H1 (cell line): ENCODE data around the gene ANGEL2. TPM values are rescaled to one million over a fixed set of nuclear protein-coding genes. Genes with fewer than 3 reads are reported as not detected.

Experiments
- CTCF ChIA-PET: fragments of 300-600 bp; sonication (Branson Sonifier 250); formaldehyde crosslinking; loops from one replicate; lab custom pipeline; 2021; ENCODE audit not compliant: partially characterized antibody; lab: Charles Lee
- POLR2A ChIA-PET: fragments of 300-600 bp; sonication (Branson Sonifier 250); formaldehyde crosslinking; loops from one replicate; lab custom pipeline; 2021; ENCODE audit warnings: inconsistent platforms; ENCODE audit not compliant: partially characterized antibody; lab: Charles Lee
- DNase-seq, 2 experiments: peaks; one replicate each; pipeline versions ENCODE4 v3.0.0 to v3.0.0-alpha.2; 2010 to 2022; ENCODE audit warnings: low spot score in 2 of 2, low read depth in 1 of 2, mixed read lengths in 1 of 2
- FAIRE-seq: peaks from 2 replicates; lab custom pipeline; 2011; peaks lifted over from hg19 to GRCh38; lab: Jason Lieb, UNC
- H2AFZ ChIP-seq: 2 replicates; pipeline ENCODE4 v1.8.1; 2012; ENCODE audit warnings: low read length, inconsistent platforms
- H2AK5ac ChIP-seq: 2 replicates; pipeline ENCODE4 v1.6.1; 2013; ENCODE audit warnings: low read depth, low read length
- H2BK120ac ChIP-seq: replicated peaks from 2 replicates; pipeline ENCODE3; 2013; ENCODE audit warnings: low read depth, low read length, inconsistent platforms
- H2BK12ac ChIP-seq: 2 replicates; pipeline ENCODE4 v1.6.1; 2013; ENCODE audit warnings: low read depth, low read length
- H2BK15ac ChIP-seq: 2 replicates; pipeline ENCODE4 v1.6.1; 2013; ENCODE audit warnings: low read length
- H2BK20ac ChIP-seq: 2 replicates; pipeline ENCODE4 v1.6.1; 2013; ENCODE audit warnings: low read length
- H2BK5ac ChIP-seq: 2 replicates; pipeline ENCODE4 v1.6.1; 2013; ENCODE audit warnings: low read depth, low read length
- H3K14ac ChIP-seq: 2 replicates; pipeline ENCODE4 v1.6.1; 2013; ENCODE audit warnings: inconsistent platforms; ENCODE audit not compliant: insufficient read length
- H3K18ac ChIP-seq: 2 replicates; pipeline ENCODE4 v1.6.1; 2013; ENCODE audit warnings: low read length; ENCODE audit errors: extremely low read depth
- H3K23ac ChIP-seq: 2 replicates; pipeline ENCODE4 v1.6.1; 2013; ENCODE audit warnings: inconsistent platforms; ENCODE audit not compliant: insufficient read length
- H3K23me2 ChIP-seq: 2 replicates; pipeline ENCODE4 v1.6.1; 2013; ENCODE audit warnings: low read depth, low read length
- H3K27ac ChIP-seq: 2 replicates; pipeline ENCODE4 v1.6.1; 2011; ENCODE audit warnings: low read depth, low read length, inconsistent platforms
- H3K27me3 ChIP-seq, 4 experiments: replicated peaks in 1 of 4; 1 replicate in 1 of 4; 2 replicates in 3 of 4; pipeline versions ENCODE4 v1.6.1 to v1.8.1; 2011 to 2013; ENCODE audit warnings: low read length in 3 of 4, mild to moderate bottlenecking in 3 of 4, inconsistent platforms in 2 of 4, mixed read lengths in 2 of 4, moderate library complexity in 1 of 4; ENCODE audit not compliant: control insufficient read depth in 3 of 4, insufficient read depth in 3 of 4; ENCODE audit errors: extremely low read depth in 1 of 4
- H3K36me3 ChIP-seq, 4 experiments: 2 replicates each; pipeline versions ENCODE4 v1.6.1 to v1.8.1; 2011 to 2013; ENCODE audit warnings: mild to moderate bottlenecking in 4 of 4, low read length in 3 of 4, moderate library complexity in 2 of 4, control low read depth in 1 of 4, inconsistent platforms in 1 of 4; ENCODE audit not compliant: insufficient read depth in 4 of 4, control insufficient read depth in 2 of 4
- H3K4ac ChIP-seq: replicated peaks from 2 replicates; pipeline ENCODE3; 2013; ENCODE audit warnings: low read length, low read depth, mixed read lengths, inconsistent platforms; ENCODE audit not compliant: insufficient read length
- H3K4me1 ChIP-seq, 4 experiments: replicated peaks in 1 of 4; 1 replicate in 1 of 4; 2 replicates in 3 of 4; pipeline versions ENCODE4 v1.6.1 to v1.8.1; 2011 to 2013; ENCODE audit warnings: low read length in 3 of 4, inconsistent platforms in 2 of 4, mixed read lengths in 1 of 4; ENCODE audit not compliant: insufficient read depth in 4 of 4, control insufficient read depth in 3 of 4
- H3K4me2 ChIP-seq, 2 experiments: 2 replicates each; pipeline versions ENCODE4 v1.6.1 to v1.8.1; 2011 to 2013; ENCODE audit warnings: low read depth in 2 of 2, low read length in 2 of 2, control low read depth in 1 of 2, inconsistent platforms in 1 of 2, mild to moderate bottlenecking in 1 of 2; ENCODE audit not compliant: insufficient read depth in 1 of 2
- H3K4me3 ChIP-seq, 4 experiments: fragments of 200-600, 300-600 bp in 1 of 4; sonication (generic), shearing (Covaris generic), sonication (Bioruptor Twin) in 1 of 4; 2 replicates each; pipeline versions ENCODE4 v1.5.1 to v1.8.1; 2011 to 2016; ENCODE audit warnings: low read length in 4 of 4, low read depth in 3 of 4, control low read depth in 2 of 4, inconsistent platforms in 2 of 4, mild to moderate bottlenecking in 2 of 4, mixed read lengths in 1 of 4, moderate library complexity in 1 of 4; ENCODE audit not compliant: insufficient read depth in 2 of 4; ENCODE audit errors: extremely low read depth in 1 of 4
- H3K56ac ChIP-seq: replicated peaks from 2 replicates; pipeline ENCODE3; 2013; ENCODE audit warnings: low read depth, mild to moderate bottlenecking, mixed read lengths, low read length, inconsistent platforms; ENCODE audit not compliant: insufficient read length
- H3K79me1 ChIP-seq: 2 replicates; pipeline ENCODE4 v1.6.1; 2013; ENCODE audit warnings: low read depth, low read length, control low read depth
- H3K79me2 ChIP-seq, 2 experiments: 2 replicates each; pipeline versions ENCODE4 v1.6.1 to v1.8.1; 2012 to 2013; ENCODE audit warnings: low read length in 2 of 2, mild to moderate bottlenecking in 2 of 2, inconsistent platforms in 1 of 2; ENCODE audit not compliant: insufficient read depth in 2 of 2, control insufficient read depth in 1 of 2
- H3K9ac ChIP-seq, 4 experiments: replicated peaks in 1 of 4; 1 replicate in 1 of 4; 2 replicates in 3 of 4; pipeline versions ENCODE4 v1.6.1 to v1.8.1; 2011 to 2013; ENCODE audit warnings: low read depth in 3 of 4, low read length in 3 of 4, control low read depth in 2 of 4, mild to moderate bottlenecking in 2 of 4, moderate library complexity in 2 of 4, inconsistent platforms in 1 of 4; ENCODE audit errors: extremely low read depth in 1 of 4
- H3K9me3 ChIP-seq, 2 experiments: 2 replicates each; pipeline versions ENCODE4 v1.6.1 to v1.8.1; 2012 to 2013; ENCODE audit warnings: mild to moderate bottlenecking in 2 of 2, moderate library complexity in 2 of 2, control low read depth in 1 of 2, inconsistent platforms in 1 of 2, low read depth in 1 of 2, low read length in 1 of 2, mixed read lengths in 1 of 2; ENCODE audit not compliant: insufficient read depth in 2 of 2
- H4K20me1 ChIP-seq, 2 experiments: replicated peaks in 1 of 2; 2 replicates each; pipeline versions ENCODE3 to v1.8.1; 2011 to 2013; ENCODE audit warnings: inconsistent platforms in 2 of 2, low read length in 2 of 2, mild to moderate bottlenecking in 1 of 2; ENCODE audit not compliant: insufficient read depth in 2 of 2, control insufficient read depth in 1 of 2
- H4K5ac ChIP-seq: 2 replicates; pipeline ENCODE4 v1.6.1; 2013; ENCODE audit warnings: low read length, low read depth, mixed read lengths, inconsistent platforms; ENCODE audit not compliant: insufficient read length
- H4K8ac ChIP-seq: 2 replicates; pipeline ENCODE4 v1.8.0; 2013; ENCODE audit warnings: mild to moderate bottlenecking, moderate library complexity, low read length, inconsistent platforms; ENCODE audit not compliant: insufficient read depth; ENCODE audit errors: extremely low read depth
- H4K91ac ChIP-seq: replicated peaks from 2 replicates; pipeline ENCODE3; 2013; ENCODE audit warnings: low read length, mixed read lengths, inconsistent platforms; ENCODE audit not compliant: insufficient read length
- CHD2 ChIP-seq: IDR thresholded peaks from 2 replicates; pipeline ENCODE4 v1.6.1; 2012; ENCODE audit warnings: low read length, improper control_type of control experiment
- HDAC2 ChIP-seq, 2 experiments: fragments of 300-600 bp in 1 of 2; sonication (generic) in 1 of 2; IDR thresholded peaks; 2 replicates each; pipeline ENCODE4 v1.6.1; 2011 to 2012; ENCODE audit warnings: low read depth in 2 of 2, low read length in 2 of 2, mild to moderate bottlenecking in 2 of 2, moderate library complexity in 2 of 2, borderline replicate concordance in 1 of 2, inconsistent platforms in 1 of 2
- JUND ChIP-seq: IDR thresholded peaks from 2 replicates; pipeline ENCODE4 v1.6.1; 2011; ENCODE audit warnings: mild to moderate bottlenecking, improper control_type of control experiment, low read length
- POU5F1 ChIP-seq: IDR thresholded peaks from 2 replicates; pipeline ENCODE4 v1.6.1; 2011; ENCODE audit warnings: low read depth, mild to moderate bottlenecking, low read length, moderate library complexity
- RBBP5 ChIP-seq: IDR thresholded peaks from 2 replicates; pipeline ENCODE4 v1.7.1; 2012; ENCODE audit warnings: low read depth, mild to moderate bottlenecking, inconsistent platforms, low read length, moderate library complexity, borderline replicate concordance
- SRF ChIP-seq: IDR thresholded peaks from 2 replicates; pipeline ENCODE4 v1.6.1; 2011; ENCODE audit warnings: mild to moderate bottlenecking, low read depth, low read length, moderate library complexity
- YY1 ChIP-seq: IDR thresholded peaks from 2 replicates; pipeline ENCODE4 v1.6.1; 2011; ENCODE audit warnings: low read depth, mild to moderate bottlenecking, low read length
- WGBS, 2 experiments: shearing (Covaris generic) in 1 of 2; methylation state at CpG; one replicate each; pipeline versions ENCODE4 v1.1.6 to v1.1.7; 2013 to 2015; ENCODE audit warnings: low lambda C conversion rate in 2 of 2, mixed read lengths in 2 of 2, inconsistent platforms in 1 of 2, low coverage in 1 of 2, missing lambda C conversion rate in 1 of 2; ENCODE audit not compliant: insufficient replicate concordance in 2 of 2, insufficient coverage in 1 of 2, insufficient read length in 1 of 2; ENCODE audit errors: extremely low coverage in 1 of 2, missing lambda C conversion rate in 1 of 2; 5-methylcytosine and 5-hydroxymethylcytosine counted together
- long read RNA-seq, 2 experiments: library from RNA in 1 of 2; library from capped mRNA in 1 of 2; stranded (forward); transcript quantifications; one replicate each; pipeline ENCODE4 v2.0.0, GENCODE V29; 2021; ENCODE audit warnings: inconsistent platforms in 1 of 2
- polyA minus RNA-seq, 3 experiments: library from RNA; depleted of rRNA, polyadenylated mRNA; stranded (reverse); fragments of >200 nt; gene quantifications; 1 replicate in 2 of 3; 2 replicates in 1 of 3; pipeline ENCODE4 v1.2.3, GENCODE V29; 2011
- polyA plus RNA-seq, 7 experiments: library from polyadenylated mRNA; depleted of rRNA in 3 of 7; stranded (reverse) in 5 of 7; unstranded in 2 of 7; fragments of >200 nt in 5 of 7; fragments of 200-250 nt in 2 of 7; gene quantifications; 1 replicate in 5 of 7; 2 replicates in 1 of 7; 4 replicates in 1 of 7; pipeline versions ENCODE4 v1.2.1 to v1.2.3, GENCODE V29; 2011 to 2013; ENCODE audit warnings: missing spikeins in 2 of 7, mixed read lengths in 2 of 7
- total RNA-seq: library from RNA; stranded (reverse); fragmentation: NEBNext Ultra II Directional; extraction: Animal tissue kit (Norgen Biotek cat#: 25700); gene quantifications from 2 replicates; pipeline ENCODE4 v1.2.1, GENCODE V29; 2021

The ANGEL2 gene
- total RNA-seq (36.0 and 39.9 TPM in 2 replicates), polyA plus RNA-seq (2011; rRNA removed) (15.7 and 18.1 TPM in 2 replicates), polyA minus RNA-seq (2011; rRNA and poly(A)+ RNA removed) (29.8 and 44.0 TPM in 2 replicates)
- 17.6 TPM for polyA plus RNA-seq (2011; cell fraction: cytosol; rRNA removed)
- 14.5 TPM for polyA plus RNA-seq (2011; cell fraction: nucleus; rRNA removed)
- 17.1 to 25.9 TPM (median 19.9 TPM) in 4 replicates for polyA plus RNA-seq (2012, experiment 1 of 2)
- 3.5 TPM for polyA plus RNA-seq (2012, experiment 2 of 2)
- 24.0 TPM for polyA plus RNA-seq (2013, experiment 1 of 2)
- 20.7 TPM for polyA plus RNA-seq (2013, experiment 2 of 2)
- 27.1 TPM for polyA minus RNA-seq (2011; cell fraction: cytosol; rRNA and poly(A)+ RNA removed)
- 45.1 TPM for polyA minus RNA-seq (2011; cell fraction: nucleus; rRNA and poly(A)+ RNA removed)
- long read RNA-seq, experiment 1, partial matches to known transcripts: 5 of 19 reads
- long read RNA-seq, experiment 1, other reads (novel, unspliced or antisense): 14 of 19 reads
- long read RNA-seq, experiment 2, full-length matches to known transcripts: 9 of 25 reads
- long read RNA-seq, experiment 2, partial matches to known transcripts: 2 of 25 reads
- long read RNA-seq, experiment 2, other reads (novel, unspliced or antisense): 14 of 25 reads

DNA sequence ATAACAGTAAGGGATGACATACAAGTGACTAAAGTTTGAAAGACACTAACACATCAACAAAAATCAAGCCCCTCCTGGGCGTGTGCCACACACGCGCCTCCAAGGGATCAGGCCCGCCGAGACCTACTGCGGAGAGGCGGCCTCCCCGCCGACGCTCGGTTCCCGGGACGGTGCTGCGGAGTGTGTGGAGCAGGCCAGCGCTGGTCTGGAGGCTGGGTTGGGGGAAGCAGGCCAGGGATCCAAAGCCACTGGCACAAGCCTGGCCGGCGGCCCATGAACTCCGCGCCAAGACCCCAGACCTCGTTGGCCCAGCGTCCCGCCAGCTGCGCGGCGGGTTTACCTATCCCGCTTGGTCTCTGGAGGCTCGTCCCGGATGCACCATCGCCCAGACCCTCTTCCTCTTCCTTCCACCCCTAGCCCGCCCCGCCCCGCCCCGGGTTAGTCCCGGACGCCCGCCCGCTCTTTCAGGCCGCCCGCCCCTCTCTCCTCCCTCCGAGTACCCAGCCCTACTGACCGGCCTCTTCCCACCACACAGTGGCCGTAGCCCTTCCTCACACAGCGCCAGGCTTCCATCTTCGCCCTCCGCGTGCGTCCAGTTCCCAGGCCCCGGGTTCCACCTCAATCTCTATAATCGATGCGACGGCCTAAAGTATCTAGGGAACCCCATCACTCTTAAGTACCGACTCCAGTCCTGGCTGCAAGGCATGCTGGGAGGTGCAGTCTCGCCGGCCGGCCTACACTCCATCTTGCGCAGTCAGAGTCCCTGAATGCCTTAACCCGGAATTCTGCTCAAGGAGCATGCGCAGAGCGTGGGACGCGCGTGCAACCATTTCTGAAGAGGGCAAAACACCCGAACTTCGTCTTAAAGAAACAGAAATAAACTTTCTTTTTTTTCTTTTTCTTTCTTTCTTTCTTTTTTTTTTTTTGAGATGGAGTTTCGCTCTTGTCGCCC lies at the start of gene ANGEL2:
Gene ANGEL2, minus strand, starts transcription at position 769 of the 952 bp plus-strand sequence. Its CDS starts 196 bp downstream, at position 573.
- Histone ChIP-seq H3K9me3 (no peaks in the 10 kb centered on the region), H3K14ac (peak within 1 kb of the TSS; percentile 13), H2BK15ac (no peak within 1 kb of the TSS), H3K23ac (no peak within 1 kb of the TSS), H2BK5ac (peak within 1 kb of the TSS; percentile 98), H3K18ac (peak within 1 kb of the TSS; percentile 100), H3K56ac (peak within 1 kb of the TSS; percentile 98), H4K20me1 (peaks cover 0 to 2% of the 10 kb centered on the region in 2 experiments), H3K79me1 (no peaks in the 10 kb centered on the region), H3K36me3 (peaks cover 0 to 19% (median 8%) of the 10 kb centered on the region in 4 experiments; a peak in 4 of 8 replicates), H3K9ac (peak within 1 kb of the TSS; percentile 85 to 94 (median 88)), H3K4me2 (peak within 1 kb of the TSS; percentile 67 to 91), H2AFZ (peak within 1 kb of the TSS; percentile 63; the same call in 1 of the 2 replicates), H2BK20ac (no peak within 1 kb of the TSS), H2AK5ac (no peak within 1 kb of the TSS), H3K4me3 (peak within 1 kb of the TSS; percentile 79 to 97 (median 83)), H2BK12ac (no peak within 1 kb of the TSS; the same call in 1 of the 2 replicates), H3K27me3 (no peaks in the 10 kb centered on the region), H3K23me2 (peaks cover 3% of the 10 kb centered on the region; the same call in 1 of the 2 replicates), H3K4me1 (no peaks in the 10 kb centered on the region; a peak in 1 of 7 replicates), H2BK120ac (no peak within 1 kb of the TSS), H3K79me2 (peaks cover 0 to 33% of the 10 kb centered on the region in 2 experiments; a peak in 2 of 4 replicates), H3K27ac (peak within 1 kb of the TSS; percentile 79; the same call in 1 of the 2 replicates), H4K5ac (peak within 1 kb of the TSS; percentile 100), H4K8ac (peak within 1 kb of the TSS; percentile 99), H3K4ac (no peak within 1 kb of the TSS), H4K91ac (peak within 1 kb of the TSS; percentile 94)
- 2% methylated on average over 52 of the region's 66 CpGs; no CpG with 5 or more reads in 1 of the 2 experiments for WGBS, 2 experiments
- ChIA-PET CTCF (interaction anchor here (1.2 kb wide), 1 partner anchor 46 kb away, joined by 5 read pairs; no protein-coding TSS in a partner anchor), POLR2A (interaction anchor here (0.8 to 1.1 kb wide), 6 partner anchors 21 to 106 kb away, joined by 3 read pairs; partner anchors contain the start of gene RPS6KC1)
- FAIRE-seq: peak; percentile 65
- peak; percentile 92 to 94 for DNase-seq
- TF ChIP-seq SRF (no peak), RBBP5 (peak; percentile 71; the same call in 1 of the 2 replicates), CHD2 (no peak), YY1 (peak; percentile 98), POU5F1 (no peak), HDAC2 (IDR thresholded peaks at IDR 0.05; ENCODE audit: borderline replicate concordance in 1 of 2, low read depth in 2 of 2, low read length in 2 of 2) (0 out of 4 replicates have a peak, but pooled peaks of 1 of the 2 experiments have one; percentile 55), JUND (no peak)
